Stimulated activated naive CD8-positive, alpha-beta T cell treated with anti-CD3 and anti-CD28 coated beads, Interleukin-15, Interleukin-2, amounts not matched to agents 100 ng/mL and 50 ng/mL, for 24 hours (primary cell): ENCODE results near the gene RNF144A.

ENCODE experiments used
- H3K27ac Mint-ChIP-seq: one replicate; pipeline ENCODE4 v1.8.0; 2021; ENCODE audit warnings: mild to moderate bottlenecking, mixed read lengths
- H3K27me3 Mint-ChIP-seq: one replicate; pipeline ENCODE4 v1.8.0; 2021; ENCODE audit warnings: mixed read lengths
- H3K36me3 Mint-ChIP-seq: one replicate; pipeline ENCODE4 v1.8.0; 2021; ENCODE audit warnings: low read depth, mixed read lengths
- H3K4me1 Mint-ChIP-seq: one replicate; pipeline ENCODE4 v1.8.0; 2021; ENCODE audit warnings: low read depth, mixed read lengths
- H3K4me3 Mint-ChIP-seq: one replicate; pipeline ENCODE4 v1.8.0; 2021; ENCODE audit warnings: mild to moderate bottlenecking, mixed read lengths
- H3K9me3 Mint-ChIP-seq: one replicate; pipeline ENCODE4 v1.8.0; 2021; ENCODE audit warnings: mixed read lengths

RNF144A gene

GRCh38 chr2:7016601-7017211, 99.5 kb downstream of the RNF144A start:
- Mint-ChIP-seq H3K36me3 (peaks cover 16% of the 10 kb centered on the region), H3K27me3 (no peaks in the 10 kb centered on the region), H3K4me1 (peaks cover 15% of the 10 kb centered on the region), H3K27ac (no peak overlapping the region), H3K9me3 (no peaks in the 10 kb centered on the region), H3K4me3 (no peak overlapping the region)

- peaks cover 23% of the 10 kb centered on the region for H3K36me3 Mint-ChIP-seq
- peaks cover 15% of the 10 kb centered on the region for H3K4me1 Mint-ChIP-seq
Observed at GRCh38 chr2:7017671-7018281, 100.6 kb downstream of the RNF144A start.

GRCh38 chr2:7018282-7018701, 101.1 kb downstream of the RNF144A start:
- H3K27ac Mint-ChIP-seq: no peak overlapping the region
- no peaks in the 10 kb centered on the region for H3K27me3 Mint-ChIP-seq
- peaks cover 23% of the 10 kb centered on the region for H3K36me3 Mint-ChIP-seq
- no peak overlapping the region for H3K4me3 Mint-ChIP-seq
- peaks cover 15% of the 10 kb centered on the region for H3K4me1 Mint-ChIP-seq
- no peaks in the 10 kb centered on the region for H3K9me3 Mint-ChIP-seq

More at GRCh38 chr2:7017671-7018281, 100.6 kb downstream of the RNF144A start:
- H3K4me3 Mint-ChIP-seq: no peak overlapping the region
- no peaks in the 10 kb centered on the region for H3K9me3 Mint-ChIP-seq
- H3K27ac Mint-ChIP-seq: no peak overlapping the region
- no peaks in the 10 kb centered on the region for H3K27me3 Mint-ChIP-seq

- no peak overlapping the region for H3K4me3 Mint-ChIP-seq
- H3K4me1 Mint-ChIP-seq: peaks cover 11% of the 10 kb centered on the region
- peaks cover 23% of the 10 kb centered on the region for H3K36me3 Mint-ChIP-seq
- no peak overlapping the region for H3K27ac Mint-ChIP-seq
- no peaks in the 10 kb centered on the region for H3K9me3 Mint-ChIP-seq
- H3K27me3 Mint-ChIP-seq: no peaks in the 10 kb centered on the region
Observed at GRCh38 chr2:7018767-7019166, 101.6 kb downstream of the RNF144A start.

- Mint-ChIP-seq H3K27ac (no peak overlapping the region), H3K27me3 (no peaks in the 10 kb centered on the region), H3K9me3 (no peaks in the 10 kb centered on the region), H3K4me3 (no peak overlapping the region), H3K4me1 (peaks cover 6% of the 10 kb centered on the region), H3K36me3 (peaks cover 22% of the 10 kb centered on the region)
Observed at GRCh38 chr2:7019191-7019590, 102.0 kb downstream of the RNF144A start.

- Mint-ChIP-seq H3K9me3 (no peaks in the 10 kb centered on the region), H3K27me3 (no peaks in the 10 kb centered on the region), H3K4me3 (no peak overlapping the region), H3K36me3 (peaks cover 15% of the 10 kb centered on the region), H3K4me1 (no peaks in the 10 kb centered on the region), H3K27ac (no peak overlapping the region)
Observed at GRCh38 chr2:7020059-7020458, 102.8 kb downstream of the RNF144A start.

GRCh38 chr2:7020468-7020867, 103.3 kb downstream of the RNF144A start:
- peaks cover 15% of the 10 kb centered on the region for H3K36me3 Mint-ChIP-seq
- H3K27me3 Mint-ChIP-seq: no peaks in the 10 kb centered on the region
- no peaks in the 10 kb centered on the region for H3K9me3 Mint-ChIP-seq
- H3K4me3 Mint-ChIP-seq: no peak overlapping the region
- no peak overlapping the region for H3K27ac Mint-ChIP-seq
- H3K4me1 Mint-ChIP-seq: no peaks in the 10 kb centered on the region

- H3K27ac Mint-ChIP-seq: no peak overlapping the region
- no peak overlapping the region for H3K4me3 Mint-ChIP-seq
- peaks cover 15% of the 10 kb centered on the region for H3K36me3 Mint-ChIP-seq
Observed at GRCh38 chr2:7020939-7021470, 103.8 kb downstream of the RNF144A start.

GRCh38 chr2:7022492-7023385, 105.5 kb downstream of the RNF144A start:
- Mint-ChIP-seq H3K27me3 (no peaks in the 10 kb centered on the region), H3K27ac (no peak overlapping the region), H3K4me1 (no peaks in the 10 kb centered on the region), H3K9me3 (no peaks in the 10 kb centered on the region), H3K36me3 (peaks cover 23% of the 10 kb centered on the region), H3K4me3 (no peak overlapping the region)

More at GRCh38 chr2:7020939-7021470, 103.8 kb downstream of the RNF144A start:
- Mint-ChIP-seq H3K27me3 (no peaks in the 10 kb centered on the region), H3K9me3 (no peaks in the 10 kb centered on the region), H3K4me1 (no peaks in the 10 kb centered on the region)

- H3K27ac Mint-ChIP-seq: no peak overlapping the region
- H3K9me3 Mint-ChIP-seq: no peaks in the 10 kb centered on the region
- no peaks in the 10 kb centered on the region for H3K27me3 Mint-ChIP-seq
- no peak overlapping the region for H3K4me3 Mint-ChIP-seq
- no peaks in the 10 kb centered on the region for H3K4me1 Mint-ChIP-seq
- H3K36me3 Mint-ChIP-seq: peaks cover 26% of the 10 kb centered on the region
Observed at GRCh38 chr2:7023542-7023941, 106.3 kb downstream of the RNF144A start.

- Mint-ChIP-seq H3K27ac (no peak overlapping the region), H3K36me3 (peaks cover 26% of the 10 kb centered on the region), H3K9me3 (no peaks in the 10 kb centered on the region), H3K27me3 (no peaks in the 10 kb centered on the region), H3K4me3 (no peak overlapping the region), H3K4me1 (no peaks in the 10 kb centered on the region)
Observed at GRCh38 chr2:7024261-7024660, 107.0 kb downstream of the RNF144A start.

- no peaks in the 10 kb centered on the region for H3K4me1 Mint-ChIP-seq
- no peak overlapping the region for H3K27ac Mint-ChIP-seq
- no peaks in the 10 kb centered on the region for H3K27me3 Mint-ChIP-seq
- H3K4me3 Mint-ChIP-seq: no peak overlapping the region
- peaks cover 29% of the 10 kb centered on the region for H3K36me3 Mint-ChIP-seq
- no peaks in the 10 kb centered on the region for H3K9me3 Mint-ChIP-seq
Observed at GRCh38 chr2:7025082-7025481, 107.9 kb downstream of the RNF144A start.

- Mint-ChIP-seq H3K4me1 (peaks cover 7% of the 10 kb centered on the region), H3K36me3 (peaks cover 25% of the 10 kb centered on the region), H3K4me3 (no peak overlapping the region), H3K9me3 (no peaks in the 10 kb centered on the region), H3K27ac (no peak overlapping the region), H3K27me3 (no peaks in the 10 kb centered on the region)
Observed at GRCh38 chr2:7026742-7027141, 109.5 kb downstream of the RNF144A start.

GRCh38 chr2:7027411-7027810, 110.2 kb downstream of the RNF144A start:
- Mint-ChIP-seq H3K27ac (no peak overlapping the region), H3K36me3 (peaks cover 22% of the 10 kb centered on the region), H3K4me3 (no peak overlapping the region), H3K27me3 (no peaks in the 10 kb centered on the region), H3K9me3 (no peaks in the 10 kb centered on the region), H3K4me1 (peaks cover 8% of the 10 kb centered on the region)
